Measurements from ENCODE around the gene CCNQ.

DNA sequence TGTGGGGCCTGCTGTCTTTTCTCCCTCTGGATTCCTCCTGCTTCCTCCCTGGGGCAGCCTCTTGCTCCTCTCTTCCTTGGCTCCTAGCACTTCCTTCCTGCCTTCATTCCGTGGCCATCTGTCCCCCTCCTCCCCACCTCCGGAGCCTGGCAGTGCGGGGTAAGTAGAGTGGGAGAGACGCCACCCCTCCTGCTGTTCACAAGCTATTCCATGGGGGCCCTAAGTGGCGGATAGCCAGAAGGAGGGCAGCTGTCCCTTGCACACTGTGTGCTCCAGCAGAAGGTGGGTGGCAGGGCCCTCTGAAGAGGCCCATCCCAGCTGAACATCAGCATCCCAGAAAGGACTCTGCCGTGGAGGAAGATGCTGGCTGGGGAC, 27.4 kb downstream of the CCNQ start:
- TF ChIP-seq POLR2AphosphoS5 (IDR thresholded peaks at IDR 0.05) (no peak), POLR2A (IDR thresholded peaks at IDR 0.05) (no peak)
